Measurements from ENCODE around the gene ROCK2.
"Not testable (repeated sequence)": the region's sequence is repeated elsewhere in the genome, so short reads cannot be mapped to it uniquely, and the experiment has no call there.

Gene ROCK2

DNA sequence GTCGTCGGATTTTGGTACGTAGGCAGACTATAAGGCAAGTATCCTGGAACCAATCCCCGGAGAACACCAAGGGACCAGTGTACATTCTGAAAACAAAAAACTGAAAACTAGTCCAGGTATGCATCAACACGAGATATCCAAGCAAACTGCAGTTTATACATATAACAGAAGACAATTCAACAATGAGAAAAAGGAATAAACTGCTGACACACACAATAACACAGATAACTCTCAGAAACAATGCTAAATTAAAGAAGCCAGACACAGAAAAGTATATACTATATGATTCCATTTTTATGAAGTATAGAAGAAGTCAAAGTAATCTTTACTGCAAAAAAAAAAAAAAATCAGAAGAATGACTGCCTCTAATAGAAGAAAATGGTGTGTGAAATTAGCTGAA lies 5.9 kb downstream of the ROCK2 start:
- no peak for DNase-seq

DNA sequence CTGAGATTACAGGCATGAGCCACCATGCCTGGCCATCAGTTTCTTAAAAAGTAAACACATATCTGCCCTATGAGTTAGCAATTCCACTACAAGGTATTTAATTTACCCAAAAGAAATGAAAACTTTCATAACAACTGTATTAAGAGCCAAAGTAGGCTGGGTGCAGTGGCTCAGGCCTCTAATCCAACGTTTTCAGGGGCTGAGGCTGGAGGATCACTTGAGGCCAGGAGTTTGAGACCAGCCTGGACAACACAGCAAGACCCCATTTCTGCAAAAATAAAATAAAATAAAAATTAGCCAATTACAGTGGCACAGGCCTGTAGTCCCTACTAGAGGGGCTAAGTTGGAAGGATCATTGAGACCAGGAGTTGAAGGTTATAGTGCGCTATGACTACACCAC lies 6.5 kb downstream of the ROCK2 start:
- DNase-seq, result no peak

DNA sequence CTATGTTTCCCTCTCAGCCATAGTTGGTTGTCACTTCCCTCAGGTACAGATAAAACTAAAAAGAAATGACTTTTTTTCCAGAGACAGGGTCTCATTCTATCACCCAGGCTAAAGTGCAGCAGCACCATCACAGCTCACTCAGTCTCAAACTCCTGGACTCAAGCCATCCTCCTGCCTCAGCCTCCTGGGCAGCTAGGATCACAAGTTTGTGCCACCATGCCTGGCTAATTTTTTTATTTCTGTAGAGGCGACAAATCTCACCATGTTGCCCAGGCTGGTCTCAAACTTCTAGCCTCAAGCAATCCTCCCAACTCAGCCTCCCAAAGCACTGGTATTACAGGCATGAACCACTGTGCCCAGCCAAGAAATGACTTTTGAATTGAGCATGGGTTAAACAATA lies 8.2 kb downstream of the ROCK2 start:
- DNase-seq, result no peak

DNA sequence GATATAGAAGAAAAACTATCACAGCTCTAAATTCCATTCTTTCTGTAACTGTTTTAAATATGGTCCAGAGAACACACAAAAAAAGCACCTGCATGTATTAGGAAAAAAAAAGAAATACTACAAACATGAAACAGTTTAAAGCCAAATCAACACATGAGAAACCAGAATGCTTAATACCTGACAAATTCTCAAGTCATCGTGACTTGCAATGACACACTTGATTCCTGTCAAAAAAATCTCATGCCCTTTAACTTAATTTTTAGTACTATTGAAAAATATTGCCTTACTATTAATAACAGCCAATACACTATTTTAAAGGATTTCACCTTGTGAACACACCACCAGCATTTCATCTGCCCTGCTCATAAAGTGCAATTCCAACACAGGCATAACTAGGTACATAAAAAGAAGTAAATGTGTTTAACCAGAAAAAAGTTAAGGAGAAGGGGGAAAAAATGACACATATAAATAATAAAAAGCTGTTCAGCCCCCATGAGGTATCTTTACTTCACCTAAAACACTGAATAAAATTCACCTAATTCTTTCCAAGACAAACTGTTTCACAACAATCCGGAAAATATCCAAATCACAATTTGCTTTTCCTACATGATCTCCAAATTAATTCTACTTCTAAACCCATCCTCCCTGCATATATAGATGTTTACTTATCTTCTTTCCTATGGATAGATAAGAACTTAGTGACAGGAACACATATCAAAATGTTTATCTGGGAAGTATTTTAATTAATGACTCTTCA lies 10.8 kb downstream of the ROCK2 start:
- no peak for DNase-seq

DNA sequence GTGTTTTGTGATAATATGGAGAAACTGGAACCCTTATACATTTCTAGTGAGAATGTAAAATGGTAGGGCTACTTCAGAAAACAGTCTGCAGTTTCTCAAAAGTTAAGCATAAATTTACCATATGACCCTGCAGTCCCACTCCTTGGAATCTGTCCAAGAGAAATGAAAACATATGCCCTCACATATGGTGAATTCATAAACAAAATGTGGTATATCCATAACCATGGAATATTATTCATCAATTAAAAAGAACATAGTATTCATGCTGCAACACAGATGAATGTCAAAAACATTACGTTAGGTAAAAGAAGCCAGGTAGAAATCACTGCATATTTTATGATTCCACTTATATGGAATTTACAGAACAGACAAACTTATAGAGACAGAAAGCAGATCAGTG lies 11.8 kb downstream of the ROCK2 start:
- no peak for DNase-seq

DNA sequence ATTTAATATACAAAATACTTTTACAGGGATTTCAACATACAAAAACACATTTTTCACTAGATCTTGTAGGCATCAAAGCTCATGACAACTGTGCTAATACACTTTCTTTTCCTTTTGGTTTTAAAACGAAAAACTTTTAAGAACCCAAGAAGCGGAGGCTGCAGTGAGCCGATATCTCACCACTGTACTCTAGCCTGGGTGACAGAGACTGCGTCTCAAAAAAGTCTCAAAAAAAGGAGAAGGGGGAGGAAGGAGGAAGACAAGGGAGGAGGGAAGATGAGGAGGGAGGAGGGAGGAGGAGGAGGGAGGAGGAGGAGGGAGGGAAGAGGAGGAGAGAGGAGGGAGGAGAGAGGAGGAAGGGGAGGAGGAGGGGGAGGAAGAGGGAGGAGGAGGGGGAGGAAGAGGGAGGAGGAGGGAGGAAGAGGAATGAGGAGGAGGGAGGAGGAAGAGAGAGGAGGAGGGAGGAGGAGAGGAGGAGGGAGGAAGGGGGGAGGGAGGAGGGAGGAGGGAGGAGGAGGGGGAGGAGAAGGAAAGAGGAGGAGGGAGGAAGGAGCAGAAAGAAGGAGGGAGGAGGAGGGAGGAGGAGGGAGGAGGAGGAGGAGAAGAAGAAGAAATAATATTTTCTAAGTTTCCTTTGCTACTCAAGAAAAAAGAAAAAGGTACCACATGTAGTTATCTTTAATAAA lies 13.8 kb downstream of the ROCK2 start:
- DNase-seq, result no peak

DNA sequence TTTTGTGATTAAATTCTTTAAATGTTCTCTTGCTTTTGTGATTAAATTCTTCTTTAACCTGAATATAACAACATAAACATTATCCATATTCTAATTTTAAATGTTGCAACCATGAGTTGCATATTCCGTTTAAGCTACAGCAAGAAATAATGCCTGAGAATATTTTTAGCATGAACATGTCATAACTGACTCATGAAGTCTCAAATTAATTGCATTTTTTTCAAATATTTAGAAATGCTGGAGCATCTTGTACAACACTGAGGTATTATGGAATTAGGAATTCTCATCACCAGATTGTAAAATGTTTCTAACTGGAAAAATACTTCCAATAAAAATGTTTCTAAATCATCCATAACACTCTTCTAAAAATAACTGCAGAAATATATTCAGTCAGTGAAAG lies 14.7 kb downstream of the ROCK2 start:
- DNase-seq, result no peak

DNA sequence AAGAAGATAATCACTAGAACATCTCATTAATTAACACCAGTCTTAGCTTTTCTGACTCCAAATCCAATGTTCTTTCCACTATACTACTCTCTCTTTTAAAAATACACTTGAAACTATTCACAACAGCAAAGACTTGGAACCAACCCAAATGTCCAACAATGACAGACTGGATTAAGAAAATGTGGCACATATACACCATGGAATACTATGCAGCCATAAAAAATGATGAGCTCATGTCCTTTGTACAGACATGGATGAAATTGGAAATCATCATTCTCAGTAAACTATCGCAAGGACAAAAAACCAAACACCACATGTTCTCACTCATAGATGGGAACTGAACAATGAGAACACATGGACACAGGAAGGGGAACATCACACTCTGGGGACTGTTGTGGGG lies 15.9 kb downstream of the ROCK2 start:
- DNase-seq, result not testable (repeated sequence)

DNA sequence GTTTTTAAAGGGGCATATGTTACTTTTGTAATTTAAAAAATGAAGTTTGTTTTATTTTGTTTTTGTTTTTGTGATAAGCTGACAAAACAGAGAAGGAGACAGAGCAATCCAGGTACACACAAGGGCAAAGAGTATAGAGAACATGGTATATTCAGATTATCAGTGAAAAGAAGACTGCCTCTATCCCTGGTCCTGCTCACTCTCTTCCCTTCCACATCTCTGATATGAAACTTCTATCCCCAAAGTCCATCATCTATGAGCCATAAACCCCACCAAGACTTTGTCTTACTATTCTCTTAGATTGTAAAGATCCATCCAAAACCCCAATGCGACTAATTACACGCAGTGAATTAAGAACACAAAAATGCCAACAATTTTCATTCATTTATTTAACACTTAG lies 16.6 kb downstream of the ROCK2 start:
- DNase-seq, result no peak

DNA sequence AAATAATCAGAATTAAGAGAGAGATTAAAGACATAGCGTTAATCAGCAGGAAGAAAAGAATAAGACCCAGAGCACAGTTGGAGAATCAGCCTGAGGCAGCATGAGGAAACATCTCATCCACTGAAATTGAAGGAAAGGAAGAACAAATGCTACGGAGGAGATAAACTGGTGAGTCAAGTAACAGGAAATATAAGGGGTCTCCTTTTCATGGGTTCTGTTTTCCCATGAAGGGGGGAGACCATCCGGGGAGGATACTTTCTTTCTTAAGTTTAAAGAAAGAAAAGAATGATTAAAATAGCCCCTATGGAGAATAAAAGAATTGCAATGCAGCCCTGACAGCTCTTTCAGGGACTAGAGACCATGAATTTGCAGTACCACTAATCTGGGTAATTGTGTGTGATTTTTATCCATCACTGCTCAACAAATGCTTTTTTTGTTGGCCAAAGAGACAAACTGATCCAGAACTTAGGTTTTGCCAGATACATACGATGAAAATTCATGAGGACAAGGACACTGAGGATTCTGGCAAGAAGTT lies 17.7 kb downstream of the ROCK2 start:
- DNase-seq, result no peak

DNA sequence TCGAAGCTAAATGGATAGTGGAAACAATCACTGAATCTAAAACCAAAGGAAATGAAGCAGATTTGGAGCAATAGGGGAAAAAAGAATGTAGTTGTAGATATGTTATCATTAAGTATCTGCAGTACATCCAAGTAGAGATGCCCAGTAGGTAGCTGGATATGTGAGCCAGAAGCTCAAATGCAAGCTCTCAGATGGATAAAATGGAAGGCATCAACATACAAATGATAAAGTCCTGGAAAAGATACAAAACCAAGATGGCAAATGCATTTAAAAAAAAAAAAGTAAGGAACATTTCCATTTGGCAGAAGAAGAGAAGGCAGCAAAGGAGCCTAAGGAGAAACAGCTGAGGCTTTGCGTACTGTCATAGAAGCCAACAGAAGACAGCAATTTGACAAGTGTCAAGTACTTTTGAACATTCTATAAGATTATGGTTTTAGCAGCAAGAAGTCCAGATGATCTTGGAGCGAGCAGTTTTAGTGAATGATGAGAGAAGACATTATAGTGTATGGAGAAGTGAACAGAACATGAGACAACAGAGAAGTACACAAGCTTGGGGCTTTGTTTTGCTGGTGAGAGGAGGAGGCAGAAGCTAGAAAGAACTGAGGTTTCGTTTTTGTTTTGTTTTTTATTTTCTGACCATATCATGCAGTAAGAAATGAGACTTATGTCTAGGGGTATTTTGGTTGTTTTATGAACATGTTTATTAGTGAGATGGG lies 18.3 kb downstream of the ROCK2 start:
- no peak for DNase-seq

DNA sequence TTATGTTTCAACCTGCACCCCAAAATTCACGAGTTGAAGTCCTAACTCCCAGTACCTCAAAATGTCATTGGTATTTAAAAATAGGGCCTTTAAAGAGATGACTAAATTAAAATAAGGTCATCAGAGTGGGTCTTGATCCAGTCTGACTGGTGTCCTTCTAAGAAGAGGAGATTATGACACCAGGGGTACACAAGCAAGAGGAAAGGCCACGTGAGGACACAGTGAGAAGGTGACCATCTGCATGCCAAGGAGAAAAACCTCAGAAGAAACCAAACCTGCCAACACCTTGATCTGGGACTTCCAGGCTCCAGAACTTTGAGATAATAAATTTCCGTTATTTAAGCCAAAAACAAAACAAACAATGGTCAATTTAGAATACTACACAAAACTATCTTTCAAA lies 22.6 kb downstream of the ROCK2 start:
- DNase-seq, result no peak

DNA sequence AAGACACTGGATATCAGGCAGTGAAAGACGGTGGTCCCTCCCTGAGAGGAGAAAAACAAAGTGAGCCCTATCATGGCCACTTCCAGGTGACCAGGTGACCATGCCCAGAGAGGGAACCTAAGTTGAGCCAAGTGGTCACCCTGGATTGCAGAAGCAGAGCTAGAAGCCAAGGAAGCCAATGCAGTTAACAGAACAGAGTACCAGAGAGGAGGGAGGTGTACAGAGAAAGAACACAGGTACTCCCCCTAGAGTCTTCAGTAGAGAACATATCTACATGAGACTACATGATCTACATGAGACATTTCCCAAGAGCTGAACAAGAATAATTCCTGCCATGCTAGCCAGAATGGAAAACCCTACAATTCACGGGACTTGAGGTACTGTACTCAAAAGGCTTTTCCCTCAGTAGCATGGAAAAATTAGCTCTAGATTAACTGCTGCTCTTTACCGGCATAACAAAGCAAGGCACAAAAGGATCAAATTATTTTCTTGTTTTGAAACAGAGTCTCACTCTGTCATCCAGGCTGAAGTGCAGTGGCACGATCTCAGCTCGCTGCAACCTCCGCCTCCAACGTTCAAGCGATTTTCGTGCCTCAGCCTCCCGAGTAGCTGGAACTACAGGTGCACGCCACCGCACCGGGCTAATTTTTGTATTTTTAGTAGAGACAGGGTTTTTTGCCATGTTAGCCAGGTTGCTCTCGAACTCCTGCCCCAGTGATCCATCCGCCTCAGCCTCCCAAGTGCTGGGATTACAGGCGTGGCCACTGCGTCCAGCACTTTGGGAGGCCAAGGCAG lies 23.5 kb downstream of the ROCK2 start:
- DNase-seq, result no peak

DNA sequence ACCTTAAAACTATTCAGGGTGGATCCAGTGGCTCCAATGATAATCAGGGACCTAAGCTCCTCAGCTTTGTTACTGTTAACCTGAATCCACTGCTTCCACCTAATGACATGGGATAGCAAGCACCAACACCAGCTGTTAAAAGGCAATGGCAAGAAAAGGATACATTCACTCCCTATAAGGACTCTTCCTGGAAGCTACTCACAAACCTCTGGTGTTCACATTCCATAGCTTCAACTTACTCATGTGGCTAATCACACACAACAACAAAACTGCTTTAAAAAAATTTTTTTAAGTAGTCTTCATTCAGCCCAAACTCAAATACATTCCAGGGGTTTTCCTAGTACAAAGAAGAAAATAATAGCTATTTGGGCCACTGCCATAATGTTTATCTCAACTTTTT lies 24.5 kb downstream of the ROCK2 start:
- DNase-seq, result no peak

DNA sequence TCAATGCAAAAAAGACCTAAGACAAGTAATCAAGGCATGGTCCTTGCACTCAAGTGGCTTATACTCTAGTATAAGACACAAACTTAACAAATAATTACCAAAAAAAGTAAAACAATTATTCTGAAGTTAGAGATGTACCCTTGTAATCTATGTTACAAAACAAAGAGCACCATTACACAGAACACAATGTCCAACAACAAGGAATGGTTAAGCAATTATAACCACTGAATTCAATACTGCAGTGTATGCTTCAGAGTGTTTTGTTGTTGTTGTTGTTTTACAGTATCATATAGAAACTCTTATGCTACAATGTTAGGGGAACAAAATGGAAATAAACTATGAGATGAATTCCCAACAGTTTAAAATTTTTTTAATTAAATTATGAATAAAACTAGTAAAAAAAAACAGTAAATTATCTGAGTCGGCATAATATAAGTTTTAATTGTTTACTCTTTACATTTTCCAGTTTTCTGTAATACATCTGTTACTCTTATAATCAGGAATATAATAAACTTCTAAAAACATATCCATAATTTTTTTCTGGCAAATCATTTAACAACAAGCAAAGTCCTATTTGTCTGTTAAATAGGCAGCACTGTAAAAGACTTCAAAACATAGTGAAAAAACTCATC lies 29.2 kb downstream of the ROCK2 start:
- DNase-seq, result no peak

DNA sequence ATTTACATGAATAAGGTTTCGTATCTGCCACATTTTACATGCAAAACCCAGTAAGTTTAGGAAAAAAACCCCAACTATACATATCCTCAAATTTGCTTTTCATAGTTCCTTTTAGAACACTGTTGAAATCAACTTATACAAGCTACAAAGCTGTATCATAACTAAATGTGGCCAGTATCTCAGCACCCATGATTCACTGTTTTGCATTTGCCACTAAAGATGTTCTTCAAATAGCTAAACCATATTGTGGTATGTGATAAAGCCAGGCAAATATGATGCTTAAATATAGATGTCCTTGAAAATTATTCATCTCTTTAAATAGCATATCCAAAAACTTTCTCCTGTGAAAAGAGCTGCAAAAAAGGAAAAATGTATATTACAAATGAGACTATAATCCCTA lies 29.9 kb downstream of the ROCK2 start:
- no peak for DNase-seq

DNA sequence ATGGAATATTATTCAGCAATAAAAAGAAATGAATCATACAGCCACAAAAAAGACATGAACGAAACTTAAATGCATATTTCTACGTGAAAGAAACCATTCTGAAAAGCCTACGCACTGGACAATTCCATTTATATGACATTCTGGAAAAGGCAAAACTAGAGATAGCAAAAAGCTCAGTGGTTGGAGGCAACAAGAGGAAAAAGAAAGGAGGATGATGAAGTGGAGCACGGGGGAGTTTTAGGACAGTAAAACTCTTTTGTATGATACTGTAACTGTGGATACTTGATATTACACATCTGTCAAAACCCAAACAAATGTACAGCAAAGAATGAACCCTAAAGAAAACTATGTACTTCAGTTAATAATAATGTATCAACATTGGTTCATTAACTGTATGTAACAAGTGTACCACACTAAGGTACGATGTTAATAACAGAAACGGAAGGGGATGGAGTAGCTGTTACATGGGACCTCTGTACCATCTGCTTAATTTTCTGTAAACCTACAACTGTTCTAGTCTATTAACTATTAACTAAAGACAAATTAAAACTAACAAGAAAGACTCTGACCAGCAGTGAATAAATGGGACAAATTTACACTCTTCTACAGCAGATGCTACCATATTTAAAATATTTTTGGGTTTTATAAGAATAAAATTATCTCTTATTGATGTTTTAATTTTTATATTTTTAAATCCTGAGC lies 31.5 kb downstream of the ROCK2 start:
- no peak for DNase-seq

DNA sequence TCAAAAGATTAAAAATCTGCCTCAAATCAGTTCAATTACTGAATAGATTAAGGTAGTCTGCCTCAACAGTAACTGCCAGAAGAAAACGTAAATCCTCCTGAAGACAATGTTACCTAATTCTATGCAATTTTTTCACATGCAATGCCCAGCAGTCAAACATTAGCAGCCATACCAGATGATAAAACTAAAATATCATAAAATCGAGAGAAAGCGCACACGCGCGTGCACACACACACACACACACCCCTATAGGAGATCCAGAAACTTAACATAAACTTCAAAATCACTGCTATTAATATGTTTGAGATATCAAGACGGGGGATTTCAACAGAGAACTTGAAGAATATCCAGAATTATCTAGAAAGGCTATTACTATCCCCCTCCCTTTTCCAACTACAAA lies 32.9 kb downstream of the ROCK2 start:
- DNase-seq, result no peak

DNA sequence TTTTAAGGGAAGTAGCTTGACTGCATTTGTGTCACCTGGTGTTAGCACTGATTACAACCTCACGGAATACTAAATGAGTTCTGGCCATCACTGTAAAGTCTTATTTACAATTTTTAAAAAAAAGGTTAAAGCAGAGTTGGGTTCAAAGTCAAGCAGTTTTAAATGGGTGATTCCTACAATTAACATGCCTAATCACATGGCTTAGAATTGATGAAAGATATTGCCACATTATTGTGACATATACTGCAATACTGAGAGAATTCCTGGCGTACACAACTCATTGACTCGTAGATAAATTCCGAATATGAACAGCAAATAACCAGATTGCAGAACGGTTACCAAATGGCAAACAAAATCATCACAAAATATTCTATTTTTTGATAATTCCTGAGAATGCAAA lies 34.2 kb downstream of the ROCK2 start:
- DNase-seq, result no peak

DNA sequence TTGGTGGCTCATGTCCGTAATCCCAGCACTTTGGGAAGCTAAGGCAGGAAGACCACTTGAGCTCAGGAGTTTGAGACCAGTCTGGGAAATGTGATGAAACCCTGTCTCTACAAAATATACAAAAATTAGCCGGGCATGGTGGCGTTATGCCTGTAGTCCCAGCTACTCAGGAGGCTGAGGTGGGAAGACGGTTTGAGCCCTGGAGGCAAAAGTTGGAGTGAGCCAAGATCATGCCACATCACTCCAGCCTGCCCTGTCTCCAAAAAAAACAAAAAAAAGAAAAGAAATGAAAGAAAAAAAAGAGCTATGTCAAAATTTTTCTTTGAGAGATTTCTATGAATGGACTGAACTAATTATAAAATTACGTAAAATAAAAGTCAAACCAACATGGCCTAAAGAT lies 34.7 kb downstream of the ROCK2 start:
- no peak for DNase-seq

DNA sequence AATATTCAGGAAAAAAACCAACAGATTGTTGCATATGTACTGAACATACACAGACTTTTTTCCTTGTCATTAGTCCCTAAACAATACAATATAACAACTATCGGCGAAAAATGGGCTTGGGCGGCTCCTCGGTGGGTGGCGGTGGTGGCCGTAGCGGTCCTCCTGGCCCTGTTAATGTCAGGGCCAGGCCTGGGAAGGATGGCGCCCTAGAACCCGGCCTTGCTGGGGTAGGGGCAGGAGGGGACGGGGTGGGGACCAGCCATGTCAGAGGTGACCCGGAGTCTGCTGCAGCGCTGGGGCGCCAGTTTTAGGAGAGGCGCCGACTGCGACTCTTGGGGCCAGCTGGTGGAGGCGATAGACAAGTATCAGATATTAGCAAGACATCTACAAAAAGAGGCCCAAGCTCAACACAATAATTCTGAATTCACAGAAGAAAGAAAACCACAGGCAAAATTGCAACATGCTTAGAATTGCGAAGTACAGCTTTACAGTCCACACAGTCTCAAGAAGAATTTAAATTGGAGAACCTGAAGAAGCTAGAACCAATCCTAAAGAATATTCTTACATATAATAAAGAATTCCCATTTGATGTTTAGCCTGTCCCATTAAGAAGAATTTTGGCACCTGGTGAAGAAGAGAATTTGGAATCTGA lies 36.5 kb downstream of the ROCK2 start:
- DNase-seq, result no peak

Data from NCI-H2081 treated with DMSO at 0.1 percent for 48 hours (cell line).